Measurements from ENCODE around the gene NUP153.

DNA sequence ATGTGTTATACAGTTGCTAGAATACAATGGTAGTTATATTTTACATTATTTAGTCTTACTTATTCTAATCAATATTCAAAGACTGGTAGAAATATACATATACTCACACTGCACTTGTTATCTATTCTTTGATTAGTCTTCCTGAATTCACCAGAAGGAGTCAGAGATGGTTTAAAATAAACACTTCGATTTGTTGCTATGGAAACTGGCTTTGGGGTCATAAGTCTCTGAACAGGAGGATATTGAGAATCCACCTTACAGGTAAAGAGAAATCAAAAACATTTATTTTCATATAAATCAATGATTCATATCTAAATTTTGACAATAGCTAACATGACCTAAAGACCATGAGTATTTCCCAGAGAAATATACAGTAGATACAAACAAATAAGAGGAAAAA is 41.6 kb downstream of the NUP153 start:
- TF ChIP-seq CTCF (IDR thresholded peaks at IDR 0.05) (no peak), EZH2 (IDR thresholded peaks at IDR 0.05; ENCODE audit: borderline replicate concordance, insufficient read depth, low read depth, low read length, poor library complexity, severe bottlenecking) (no peak)
